H9 (cell line): ENCODE measurements around the gene RIT2. TPM values are rescaled to one million over a fixed set of nuclear protein-coding genes. Genes with fewer than 3 reads are reported as not detected.

ENCODE experiments used
- DNase-seq: peaks from one replicate; pipeline ENCODE4 v3.0.0-alpha.2; 2017
- H2AFZ ChIP-seq: one replicate; pipeline ENCODE4 v1.6.1; 2013; ENCODE audit warnings: mild to moderate bottlenecking, low read length, control low read depth, moderate library complexity
- H2AK5ac ChIP-seq: 2 replicates; pipeline ENCODE4 v1.6.1; 2013; ENCODE audit warnings: low read length, control low read depth, mixed read lengths; ENCODE audit not compliant: insufficient read length
- H2BK120ac ChIP-seq: one replicate; pipeline ENCODE4 v1.6.1; 2013; ENCODE audit warnings: low read depth, mild to moderate bottlenecking, low read length, control low read depth, inconsistent platforms; ENCODE audit not compliant: poor library complexity, severe bottlenecking
- H2BK12ac ChIP-seq: 2 replicates; pipeline ENCODE4 v1.6.1; 2013; ENCODE audit warnings: low read length, control low read depth, mixed read lengths, low read depth; ENCODE audit not compliant: insufficient read length
- H2BK15ac ChIP-seq: 2 replicates; pipeline ENCODE4 v1.6.1; 2013; ENCODE audit warnings: low read depth, low read length, control low read depth
- H2BK20ac ChIP-seq: one replicate; pipeline ENCODE4 v1.6.1; 2013; ENCODE audit warnings: low read depth, mild to moderate bottlenecking, low read length, control low read depth, inconsistent platforms; ENCODE audit not compliant: poor library complexity, severe bottlenecking
- H2BK5ac ChIP-seq: 2 replicates; pipeline ENCODE4 v1.6.1; 2013; ENCODE audit warnings: low read length, control low read depth, mixed read lengths; ENCODE audit not compliant: insufficient read length
- H3K14ac ChIP-seq: 2 replicates; pipeline ENCODE4 v1.6.1; 2013; ENCODE audit warnings: low read length, control low read depth; ENCODE audit not compliant: insufficient read depth
- H3K18ac ChIP-seq: 2 replicates; pipeline ENCODE4 v1.6.1; 2013; ENCODE audit warnings: low read depth, mild to moderate bottlenecking, mixed read lengths, low read length, control low read depth; ENCODE audit not compliant: insufficient read length
- H3K23ac ChIP-seq: 2 replicates; pipeline ENCODE4 v1.6.1; 2013; ENCODE audit warnings: low read length, control low read depth, mixed read lengths, low read depth; ENCODE audit not compliant: insufficient read length
- H3K23me2 ChIP-seq: 2 replicates; pipeline ENCODE4 v1.6.1; 2013; ENCODE audit warnings: low read depth, mild to moderate bottlenecking, mixed read lengths, low read length, control low read depth; ENCODE audit not compliant: insufficient read length, poor library complexity, severe bottlenecking
- H3K27ac ChIP-seq: 2 replicates; pipeline ENCODE4 v1.5.1; 2013; ENCODE audit warnings: low read length, control low read depth, mixed read lengths, low read depth; ENCODE audit not compliant: insufficient read length
- H3K27me3 ChIP-seq: 2 replicates; pipeline ENCODE4 v1.6.1; 2013; ENCODE audit warnings: low read length, control low read depth, inconsistent platforms; ENCODE audit not compliant: insufficient read depth
- H3K4ac ChIP-seq: 2 replicates; pipeline ENCODE4 v1.6.1; 2013; ENCODE audit warnings: low read depth, mild to moderate bottlenecking, control low read depth, inconsistent platforms, low read length, moderate library complexity
- H3K4me1 ChIP-seq: 2 replicates; pipeline ENCODE4 v1.6.1; 2013; ENCODE audit warnings: low read length, control low read depth, inconsistent platforms; ENCODE audit not compliant: insufficient read depth
- H3K4me2 ChIP-seq: 2 replicates; pipeline ENCODE4 v1.6.1; 2013; ENCODE audit warnings: low read length, control low read depth, mixed read lengths; ENCODE audit not compliant: insufficient read length, insufficient read depth
- H3K56ac ChIP-seq: 2 replicates; pipeline ENCODE4 v1.6.1; 2013; ENCODE audit warnings: low read depth, mild to moderate bottlenecking, mixed read lengths, low read length, control low read depth; ENCODE audit not compliant: insufficient read length
- H3K79me1 ChIP-seq: 2 replicates; pipeline ENCODE4 v1.6.1; 2013; ENCODE audit warnings: low read depth, mild to moderate bottlenecking, moderate library complexity, low read length, control low read depth, inconsistent platforms; ENCODE audit not compliant: insufficient read depth, poor library complexity, severe bottlenecking
- H3K79me2 ChIP-seq: 2 replicates; pipeline ENCODE4 v1.6.1; 2013; ENCODE audit warnings: low read length, control low read depth, inconsistent platforms; ENCODE audit not compliant: insufficient read depth
- H3K9ac ChIP-seq: 2 replicates; pipeline ENCODE4 v1.6.1; 2013; ENCODE audit warnings: low read length, control low read depth, mixed read lengths; ENCODE audit not compliant: insufficient read length; ENCODE audit errors: extremely low read depth
- H3K9me3 ChIP-seq: one replicate; pipeline ENCODE4 v1.6.1; 2013; ENCODE audit warnings: low read depth, low read length, inconsistent platforms; ENCODE audit not compliant: control insufficient read depth
- H3T11ph ChIP-seq: one replicate; pipeline ENCODE4 v1.6.1; 2013; ENCODE audit warnings: mild to moderate bottlenecking, low read length, control low read depth, inconsistent platforms
- H4K20me1 ChIP-seq: one replicate; pipeline ENCODE4 v1.6.1; 2013; ENCODE audit not compliant: control insufficient read depth, insufficient read length, insufficient read depth
- H4K5ac ChIP-seq: 2 replicates; pipeline ENCODE4 v1.6.1; 2013; ENCODE audit warnings: low read depth, mild to moderate bottlenecking, mixed read lengths, low read length, control low read depth; ENCODE audit not compliant: insufficient read length
- H4K8ac ChIP-seq: replicated peaks from 2 replicates; pipeline ENCODE4 v1.6.1; 2013; ENCODE audit warnings: low read length, control low read depth, mixed read lengths, low read depth; ENCODE audit not compliant: insufficient read length
- H4K91ac ChIP-seq: 2 replicates; pipeline ENCODE4 v1.6.1; 2013; ENCODE audit warnings: low read depth, mild to moderate bottlenecking, moderate library complexity, mixed read lengths, low read length, control low read depth; ENCODE audit not compliant: insufficient read length
- H3K27ac Mint-ChIP-seq, 3 experiments: 2 replicates in 2 of 3; 3 replicates in 1 of 3; pipeline ENCODE4 v1.8.0; 2020 to 2021; ENCODE audit warnings: mixed read lengths in 3 of 3, mild to moderate bottlenecking in 1 of 3, moderate library complexity in 1 of 3
- H3K27me3 Mint-ChIP-seq: 2 replicates; pipeline ENCODE4 v1.8.0; 2021; ENCODE audit warnings: low read depth, mild to moderate bottlenecking, moderate library complexity, mixed read lengths
- H3K36me3 Mint-ChIP-seq, 3 experiments: 2 replicates in 2 of 3; 3 replicates in 1 of 3; pipeline ENCODE4 v1.8.0; 2020 to 2021; ENCODE audit warnings: low read depth in 3 of 3, mixed read lengths in 3 of 3; ENCODE audit not compliant: insufficient read depth in 1 of 3
- H3K4me1 Mint-ChIP-seq, 2 experiments: 2 replicates each; pipeline ENCODE4 v1.8.0; 2020; ENCODE audit warnings: mixed read lengths in 2 of 2
- H3K4me3 Mint-ChIP-seq, 2 experiments: 2 replicates in 1 of 2; 3 replicates in 1 of 2; pipeline ENCODE4 v1.8.0; 2020 to 2021; ENCODE audit warnings: mild to moderate bottlenecking in 2 of 2, mixed read lengths in 2 of 2, moderate library complexity in 1 of 2
- H3K9me3 Mint-ChIP-seq, 2 experiments: 2 replicates in 1 of 2; 3 replicates in 1 of 2; pipeline ENCODE4 v1.8.0; 2020; ENCODE audit warnings: mild to moderate bottlenecking in 2 of 2, mixed read lengths in 2 of 2, moderate library complexity in 1 of 2
- CTCF ChIP-seq: fragments of 200-600 bp; sonication (generic); conservative IDR thresholded peaks from 3 replicates; pipeline ENCODE4 v1.8.0; 2021; ENCODE audit warnings: antibody characterized with exemption, mild to moderate bottlenecking
- WGBS: extraction: QIAGEN DNeasy Blood & Tissue Kit; methylation state at CpG from one replicate; pipeline ENCODE4 v1.1.7; 2013; ENCODE audit warnings: missing lambda C conversion rate, low lambda C conversion rate, mixed read lengths; ENCODE audit not compliant: insufficient read length; ENCODE audit errors: extremely low coverage; 5-methylcytosine and 5-hydroxymethylcytosine counted together
- total RNA-seq: library from RNA; stranded (reverse); gene quantifications from 2 replicates; pipeline ENCODE4 v1.2.1, GENCODE V29; 2021

The RIT2 gene
- total RNA-seq, 1 experiment from 2014 or later = 1.2 TPM

GRCh38 chr18:43031169-43031568 is 84.3 kb downstream of the RIT2 start:
- H2BK12ac ChIP-seq = no peak overlapping the region
- no peak overlapping the region for H4K8ac ChIP-seq
- Mint-ChIP-seq H3K36me3 (no peaks in the 10 kb centered on the region; a peak in 1 of 7 replicates), H3K4me3 (no peak overlapping the region), H3K9me3 (no peaks in the 10 kb centered on the region), H3K4me1 (peaks cover 21 to 29% of the 10 kb centered on the region in 2 experiments), H3K27ac (no peak overlapping the region), H3K27me3 (no peaks in the 10 kb centered on the region)
- H3K27ac ChIP-seq = no peak overlapping the region
- no peak overlapping the region for H2BK5ac ChIP-seq
- no peaks in the 10 kb centered on the region for H3K79me2 ChIP-seq
- no peak overlapping the region for H4K91ac ChIP-seq
- WGBS = no CpG with 5 or more reads among the region's 1 CpG
- H3K79me1 ChIP-seq = no peaks in the 10 kb centered on the region
- no peak overlapping the region for H2AK5ac ChIP-seq
- no peak overlapping the region for H2BK120ac ChIP-seq
- no peaks in the 10 kb centered on the region for H3K23me2 ChIP-seq
- no peak overlapping the region for H3K56ac ChIP-seq
- H3K4ac ChIP-seq = no peak overlapping the region
- no peak overlapping the region for H2AFZ ChIP-seq
- H2BK20ac ChIP-seq = no peak overlapping the region
- peaks cover 5% of the 10 kb centered on the region; the same call in 1 of the 2 replicates for H3K4me1 ChIP-seq
- H3K23ac ChIP-seq = no peak overlapping the region
- H3K14ac ChIP-seq = no peak overlapping the region
- no peak overlapping the region for H3K4me2 ChIP-seq
- H3K9ac ChIP-seq = no peak overlapping the region
- H3K9me3 ChIP-seq = no peaks in the 10 kb centered on the region
- H3T11ph ChIP-seq = no peak overlapping the region
- no peaks in the 10 kb centered on the region for H4K20me1 ChIP-seq
- H3K27me3 ChIP-seq = no peaks in the 10 kb centered on the region
- H4K5ac ChIP-seq = no peak overlapping the region
- no peak for TF ChIP-seq CTCF
- no peak overlapping the region for H2BK15ac ChIP-seq
- no peak for DNase-seq
- no peak overlapping the region for H3K18ac ChIP-seq
